Aorta (tissue), 5 donors: ENCODE results near the gene TAAR5. TPM values are rescaled to one million over a fixed set of nuclear protein-coding genes. Genes with fewer than 3 reads are reported as not detected.
"Not testable (repeated sequence)": the region's sequence is repeated elsewhere in the genome, so short reads cannot be mapped to it uniquely, and the experiment has no call there.

Experiments
- ATAC-seq: fragments of 200-7000 bp; cut with Tn5 transposase; one replicate; pipeline ENCODE4 v1.9.1; 2022; ENCODE audit warnings: moderate library complexity; ENCODE audit not compliant: low FRiP score
- DNase-seq, 2 donors: peaks; one replicate each; pipeline ENCODE4 v3.0.0-alpha.2; 2020
- H3K27ac ChIP-seq, 2 donors: one replicate each; pipeline ENCODE4 v1.5.1; 2013; ENCODE audit warnings: low read length in 2 of 2, mild to moderate bottlenecking in 2 of 2, moderate library complexity in 2 of 2, control low read depth in 1 of 2, inconsistent platforms in 1 of 2, low read depth in 1 of 2
- H3K27me3 ChIP-seq, 2 donors: one replicate each; pipeline ENCODE4 v1.6.1; 2013; ENCODE audit warnings: control low read depth in 1 of 2, low read length in 1 of 2, mild to moderate bottlenecking in 1 of 2, moderate library complexity in 1 of 2; ENCODE audit not compliant: insufficient read depth in 2 of 2, control insufficient read depth in 1 of 2
- H3K36me3 ChIP-seq, 2 donors: one replicate each; pipeline ENCODE4 v1.6.1; 2013; ENCODE audit warnings: control low read depth in 1 of 2, low read length in 1 of 2, mild to moderate bottlenecking in 1 of 2; ENCODE audit not compliant: insufficient read depth in 2 of 2, control insufficient read depth in 1 of 2
- H3K4me1 ChIP-seq, 2 donors: one replicate each; pipeline ENCODE4 v1.6.1; 2013; ENCODE audit warnings: low read length in 2 of 2, control low read depth in 1 of 2, mild to moderate bottlenecking in 1 of 2, moderate library complexity in 1 of 2; ENCODE audit not compliant: insufficient read depth in 2 of 2, control insufficient read depth in 1 of 2
- H3K4me3 ChIP-seq, 2 donors: one replicate each; pipeline ENCODE4 v1.5.1; 2013; ENCODE audit warnings: low read length in 2 of 2, control low read depth in 1 of 2, mild to moderate bottlenecking in 1 of 2
- H3K9me3 ChIP-seq: one replicate; pipeline ENCODE4 v1.6.1; 2013; ENCODE audit warnings: mild to moderate bottlenecking, low read length; ENCODE audit not compliant: control insufficient read depth
- WGBS, 2 donors: extraction: QIAGEN DNeasy Blood & Tissue Kit; methylation state at CpG; one replicate each; pipeline ENCODE4 v1.1.7; 2013; 5-methylcytosine and 5-hydroxymethylcytosine counted together
- intact Hi-C, 2 donors: fragments of 100-400 bp; cut with DNase I; formaldehyde crosslinking; loops; one replicate each; pipeline versions ENCODE4 v1.14.2 to v1.15.0; 2022
- polyA plus RNA-seq, 2 donors: library from polyadenylated mRNA; stranded (reverse); fragments of 200-250 nt; gene quantifications; one replicate each; pipeline ENCODE4 v1.2.3, GENCODE V29; 2013
- total RNA-seq, 2 donors: library from RNA; stranded (reverse); fragmentation: NEBNext Ultra II Directional; extraction: Animal tissue kit (Norgen Biotek cat#: 25700); gene quantifications; one replicate each; pipeline ENCODE4 v1.2.1, GENCODE V29; 2021
- donor health status: healthy with polysubstance abuse.
- donor health status: Bipolar disorder and iron deficiency.
- donor health status: DM: no; HTN: no; CAD: no.
- donor health status: DM: no; HTN: no; CAD: no.
- donor health status: DM: yes; HTN: yes; CAD: no.

TAAR5 gene
- total and polyA plus RNA-seq, 4 donors = not detected

DNA sequence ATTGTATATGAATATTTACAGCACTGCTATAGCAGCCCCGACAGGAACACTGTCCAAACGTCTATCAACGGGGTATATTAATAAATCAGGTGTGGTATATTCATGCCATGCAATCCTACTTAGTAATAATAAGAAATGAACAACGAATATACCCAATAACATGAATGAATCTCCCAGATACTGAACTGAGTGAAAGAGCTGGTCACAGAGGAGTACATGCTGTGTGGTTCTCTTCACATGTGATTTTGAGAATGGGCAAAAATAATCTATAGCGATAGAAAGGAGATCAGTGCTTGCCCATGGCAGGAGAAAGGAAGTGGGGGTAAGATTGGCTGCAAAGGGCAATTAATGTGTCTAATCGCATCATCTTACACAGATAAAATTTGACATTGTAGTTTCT, 23.1 kb downstream of the TAAR5 start:
- Histone ChIP-seq H3K27me3 (no peaks in the 10 kb centered on the region), H3K4me3 (no peak overlapping the region), H3K36me3 (no peaks in the 10 kb centered on the region), H3K9me3 (no peaks in the 10 kb centered on the region), H3K27ac (no peak overlapping the region), H3K4me1 (no peaks in the 10 kb centered on the region)
- WGBS, 2 donors = 85 to 88% methylated on average over 6 of the region's 6 CpGs
- DNase-seq = no peak
- intact Hi-C loops = no loop called here
- no peak for ATAC-seq

DNA sequence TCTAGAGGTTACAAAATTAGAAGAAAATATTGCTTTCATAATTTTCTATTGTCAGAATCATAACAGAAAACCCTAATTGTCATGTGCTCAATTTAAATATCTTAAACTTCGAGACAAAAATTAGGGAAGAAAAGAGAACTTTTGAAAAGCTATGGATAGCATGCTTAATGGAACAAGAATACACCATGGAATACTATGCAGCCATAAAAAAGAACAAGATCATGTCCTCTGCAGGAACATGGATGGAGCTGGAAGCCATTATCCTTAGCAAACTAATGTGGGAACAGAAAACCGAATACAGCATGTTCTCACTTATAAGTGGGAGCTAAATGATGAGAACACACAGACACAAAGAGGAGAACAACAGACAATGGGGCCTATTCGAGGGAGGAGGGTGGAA, 29.5 kb downstream of the TAAR5 start:
- H3K4me3 ChIP-seq, H3K9me3 ChIP-seq, H3K27me3 ChIP-seq, H3K4me1 ChIP-seq, H3K36me3 ChIP-seq, ATAC-seq, DNase-seq, H3K27ac ChIP-seq, intact Hi-C loops: not testable (repeated sequence)
- 80 to 86% methylated on average over 3 of the region's 3 CpGs for WGBS, 2 donors

DNA sequence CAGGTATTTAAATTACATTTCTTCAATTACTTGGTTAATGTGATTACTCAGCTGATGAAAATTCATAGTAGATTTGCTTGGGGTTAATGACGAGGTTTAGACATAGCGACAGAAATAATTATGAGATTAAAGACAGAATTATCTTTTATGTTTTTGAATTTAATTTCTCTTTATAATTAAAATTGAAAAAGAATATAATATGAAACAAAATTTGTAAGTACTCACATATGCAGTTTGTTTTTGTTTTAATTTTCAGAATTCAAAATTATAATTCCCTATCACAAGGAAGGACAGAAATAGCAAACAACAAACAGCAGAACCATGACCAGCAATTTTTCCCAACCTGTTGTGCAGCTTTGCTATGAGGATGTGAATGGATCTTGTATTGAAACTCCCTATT, 37.2 kb downstream of the TAAR5 start, which contains the start of gene TAAR8:
Gene TAAR8 (plus strand): TSS at position 301 of the 400 bp plus-strand sequence. CDS start 21 bp downstream, at position 322.
- intact Hi-C loops = no loop called here
- no peak for ATAC-seq
- Histone ChIP-seq H3K36me3 (no peaks in the 10 kb centered on the region), H3K9me3 (no peaks in the 10 kb centered on the region), H3K27me3 (no peaks in the 10 kb centered on the region), H3K27ac (no peak within 1 kb of the TSS), H3K4me1 (no peaks in the 10 kb centered on the region), H3K4me3 (no peak within 1 kb of the TSS)
- WGBS, 2 donors = 93 to 96% methylated on average over 2 of the region's 2 CpGs
- DNase-seq = no peak

DNA sequence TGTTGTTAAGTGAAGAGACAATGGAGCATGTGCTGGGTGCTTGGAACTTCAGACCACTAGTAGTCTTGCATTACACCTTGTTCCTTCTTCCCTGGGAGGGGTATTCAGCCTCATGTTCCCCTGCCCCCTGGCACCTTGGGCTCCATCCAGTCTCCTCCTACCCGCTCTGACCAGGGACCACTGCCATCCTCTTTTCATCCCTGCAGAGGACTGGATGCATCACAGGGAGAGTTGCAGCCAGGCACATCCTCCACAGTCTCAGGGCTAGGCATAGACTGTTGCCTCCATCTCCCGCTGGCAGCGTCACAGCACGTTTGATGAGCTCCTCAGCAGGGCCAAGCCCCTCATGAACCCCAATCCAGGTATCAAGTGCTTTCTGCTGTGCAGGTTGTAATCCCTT, 38.3 kb downstream of the TAAR5 start:
- Histone ChIP-seq H3K4me1 (no peaks in the 10 kb centered on the region), H3K36me3 (no peaks in the 10 kb centered on the region), H3K27ac (no peak overlapping the region), H3K27me3 (no peaks in the 10 kb centered on the region), H3K9me3 (no peaks in the 10 kb centered on the region), H3K4me3 (no peak overlapping the region)
- ATAC-seq = no peak
- DNase-seq = no peak
- intact Hi-C loops = no loop called here
- 76 to 84% methylated on average over 4 of the region's 4 CpGs for WGBS, 2 donors

DNA sequence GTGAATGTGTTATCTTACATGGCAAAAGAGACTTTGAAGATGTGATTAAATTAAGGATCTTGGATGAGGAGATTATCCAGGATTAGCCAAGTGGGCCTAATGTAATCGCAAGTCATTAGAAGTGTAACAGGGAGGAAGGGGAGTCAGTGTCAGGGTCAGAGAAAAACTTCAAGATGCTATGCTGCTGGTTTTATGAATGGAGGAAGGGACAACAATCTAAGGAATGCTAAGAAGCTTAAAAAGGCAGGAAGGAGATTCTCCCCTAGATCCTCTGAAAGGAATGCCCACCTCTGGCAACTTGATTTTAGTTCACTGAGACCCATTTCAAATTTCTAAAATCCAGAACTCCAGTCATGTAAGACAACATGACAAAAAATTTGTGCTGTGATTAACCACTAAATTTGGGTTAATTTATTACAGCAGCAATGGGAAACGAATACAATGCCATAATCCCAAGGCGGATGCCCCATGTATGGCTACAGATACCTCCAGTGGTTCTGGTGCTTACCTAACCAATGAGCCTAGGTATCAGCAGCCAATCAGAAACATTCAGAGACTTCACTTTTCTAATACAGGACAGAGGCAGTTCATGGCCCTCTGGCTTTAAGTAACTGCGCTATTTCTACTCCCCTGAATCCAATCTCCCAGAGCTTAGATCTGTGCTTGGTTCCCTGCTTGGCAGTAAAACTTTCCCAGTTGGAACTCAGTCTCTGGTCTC, 40.6 kb downstream of the TAAR5 start:
- no peak overlapping the region for H3K27ac ChIP-seq
- no peaks in the 10 kb centered on the region for H3K36me3 ChIP-seq
- H3K9me3 ChIP-seq = peaks cover 1% of the 10 kb centered on the region
- WGBS, 2 donors = 88% methylated on average over 4 of the region's 4 CpGs
- no peaks in the 10 kb centered on the region for H3K27me3 ChIP-seq
- DNase-seq (no peak), ATAC-seq (no peak)
- intact Hi-C loops = no loop called here
- no peaks in the 10 kb centered on the region for H3K4me1 ChIP-seq
- no peak overlapping the region for H3K4me3 ChIP-seq

DNA sequence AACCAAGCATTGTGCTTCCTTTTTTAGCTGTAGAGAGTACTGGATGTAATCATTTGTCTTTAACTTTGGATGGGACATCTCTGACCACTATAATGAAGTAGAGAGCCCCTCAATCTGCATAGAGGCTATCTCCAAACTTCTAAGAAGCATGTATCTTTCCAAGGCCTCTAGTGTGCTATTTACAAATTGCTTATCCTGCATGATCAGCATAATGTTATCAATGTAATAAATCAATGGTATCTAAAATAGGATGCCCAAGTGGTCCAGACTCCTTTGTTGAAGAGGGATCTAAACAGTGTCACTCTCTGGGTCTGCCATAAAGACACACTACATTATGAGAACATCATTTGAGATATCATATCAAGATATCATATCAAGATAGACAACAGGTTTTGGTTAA, 44.7 kb downstream of the TAAR5 start:
- ATAC-seq (no peak), DNase-seq (no peak)
- no peaks in the 10 kb centered on the region for H3K4me1 ChIP-seq
- intact Hi-C loops = no loop called here
- no peak overlapping the region for H3K27ac ChIP-seq
- peaks cover 1% of the 10 kb centered on the region for H3K9me3 ChIP-seq
- H3K4me3 ChIP-seq = no peak overlapping the region
- H3K27me3 ChIP-seq = no peaks in the 10 kb centered on the region
- no peaks in the 10 kb centered on the region for H3K36me3 ChIP-seq

Other genes starting within 250 kb of the TAAR5 start
- 1 to 10 TPM; 1.0 to 1.2 TPM for gene MOXD1, start 188.3 kb downstream of the TAAR5 start, total RNA-seq
- under 1 TPM in 1 of 2 donors, not detected in 1; 0.25 TPM for gene MOXD1, start 188.3 kb downstream of the TAAR5 start, polyA plus RNA-seq
- gene STX7, start 76.6 kb downstream of the TAAR5 start, total RNA-seq = 10 to 100 TPM; 51.5 to 80.7 TPM
- 10 to 100 TPM; 24.1 to 36.1 TPM for gene STX7, start 76.6 kb downstream of the TAAR5 start, polyA plus RNA-seq
- not detected for gene TAAR9, start 51.5 kb downstream of the TAAR5 start, total RNA-seq
- gene TAAR9, start 51.5 kb downstream of the TAAR5 start, polyA plus RNA-seq = not detected
- not detected for gene TAAR8, start 37.1 kb downstream of the TAAR5 start, total RNA-seq
- not detected for gene TAAR8, start 37.1 kb downstream of the TAAR5 start, polyA plus RNA-seq
- not detected for gene TAAR6, start 19.4 kb downstream of the TAAR5 start, total RNA-seq
- gene TAAR6, start 19.4 kb downstream of the TAAR5 start, polyA plus RNA-seq = not detected
- not detected for gene TAAR2, start 34.5 kb upstream of the TAAR5 start, total RNA-seq
- not detected for gene TAAR2, start 34.5 kb upstream of the TAAR5 start, polyA plus RNA-seq
- gene TAAR1, start 69.4 kb upstream of the TAAR5 start, total RNA-seq = not detected
- not detected for gene TAAR1, start 69.4 kb upstream of the TAAR5 start, polyA plus RNA-seq
- 1 to 10 TPM; 1.8 to 4.5 TPM for gene VNN1, start 124.3 kb upstream of the TAAR5 start, total RNA-seq
- 10 to 100 TPM in 1 of 2 donors, under 1 TPM in 1; 0.69 to 21.8 TPM for gene VNN1, start 124.3 kb upstream of the TAAR5 start, polyA plus RNA-seq
- 10 to 100 TPM in 1 of 2 donors, 1 to 10 TPM in 1; 4.7 to 15.6 TPM for gene VNN2, start 168.2 kb upstream of the TAAR5 start, total RNA-seq
- gene VNN2, start 168.2 kb upstream of the TAAR5 start, polyA plus RNA-seq = 1 to 10 TPM in 1 of 2 donors, under 1 TPM in 1; 0.43 to 8.0 TPM
- 1 to 10 TPM; 4.5 to 9.2 TPM for gene SLC18B1, start 208.9 kb upstream of the TAAR5 start, total RNA-seq
- 1 to 10 TPM; 4.0 to 6.9 TPM for gene SLC18B1, start 208.9 kb upstream of the TAAR5 start, polyA plus RNA-seq
- gene RPS12, start 224.8 kb upstream of the TAAR5 start, total RNA-seq = 100 to 1,000 TPM; 689 to 706 TPM
- gene RPS12, start 224.8 kb upstream of the TAAR5 start, polyA plus RNA-seq = 1,000 to 10,000 TPM; 2,519 to 5,399 TPM